Vagina (tissue), 2 donors: ENCODE results near the gene ENOX1.

Experiments used
- CTCF ChIP-seq, 3 experiments: fragments of 450-650 bp in 2 of 3; fragments of 200-600 bp in 1 of 3; sonication (generic) in 1 of 3; IDR thresholded peaks; one replicate each; pipeline ENCODE4 v1.5.1; 2017 to 2019; ENCODE audit warnings: antibody characterized with exemption in 3 of 3, mild to moderate bottlenecking in 2 of 3, moderate library complexity in 2 of 3
- POLR2A ChIP-seq, 2 donors: fragments of 450-650 bp; IDR thresholded peaks; one replicate each; pipeline ENCODE4 v1.6.1; 2017; ENCODE audit warnings: antibody characterized with exemption in 2 of 2, mild to moderate bottlenecking in 2 of 2, moderate library complexity in 2 of 2
- POLR2AphosphoS5 ChIP-seq, 2 donors: sonication (generic); formaldehyde crosslinking; IDR thresholded peaks; one replicate each; pipeline ENCODE4 v1.9.0; 2017; ENCODE audit warnings: antibody characterized with exemption in 2 of 2, mild to moderate bottlenecking in 2 of 2, low read depth in 1 of 2; ENCODE audit not compliant: insufficient read depth in 1 of 2

- TF ChIP-seq POLR2A (IDR thresholded peaks at IDR 0.05) (no peak), CTCF (IDR thresholded peaks at IDR 0.05) (no peak), POLR2AphosphoS5 (IDR thresholded peaks at IDR 0.05; ENCODE audit: insufficient read depth in 1 of 2, low read depth in 1 of 2) (no peak)
Measured at GRCh38 chr13:43316281-43316680, 470.5 kb downstream of the ENOX1 start.
